HG03280 (cell line): ENCODE data around the gene CAPNS2.

Source experiments
- ATAC-seq: cut with Tn5 transposase; IDR thresholded peaks from one replicate; pipeline ENCODE4 v1.9.1; 2021; ENCODE audit warnings: mild to moderate bottlenecking, moderate library complexity; ENCODE audit not compliant: unreplicated experiment

CAPNS2 gene

DNA sequence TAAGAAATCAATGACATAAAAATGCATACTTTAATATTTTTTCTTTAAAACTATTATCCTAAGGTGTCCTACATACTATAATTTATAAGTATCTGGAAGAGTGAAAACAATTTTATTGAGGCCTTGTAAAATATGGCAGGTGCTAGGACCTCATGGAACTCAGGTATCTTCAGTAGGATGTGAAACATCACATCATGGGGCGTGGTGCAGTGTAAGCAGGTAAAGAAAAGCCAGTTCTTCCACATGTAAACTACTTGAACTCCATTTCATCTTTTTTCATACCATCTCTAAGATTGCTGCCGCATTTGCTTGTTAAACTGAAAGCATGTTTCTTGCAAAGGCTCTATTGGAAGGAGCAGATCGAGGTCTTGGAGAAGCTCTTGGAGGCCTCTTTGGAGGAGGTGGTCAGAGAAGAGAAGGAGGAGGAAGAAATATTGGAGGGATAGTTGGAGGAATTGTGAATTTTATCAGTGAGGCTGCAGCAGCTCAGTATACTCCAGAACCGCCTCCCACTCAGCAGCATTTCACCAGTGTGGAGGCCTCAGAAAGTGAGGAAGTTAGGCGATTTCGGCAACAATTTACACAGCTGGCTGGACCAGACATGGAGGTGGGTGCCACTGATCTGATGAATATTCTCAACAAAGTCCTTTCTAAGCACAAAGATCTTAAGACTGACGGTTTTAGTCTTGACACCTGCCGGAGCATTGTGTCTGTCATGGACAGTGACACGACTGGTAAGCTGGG is at the start of gene CAPNS2:
CAPNS2 (plus strand) TSS at position 253 of the 744 bp plus-strand sequence; CDS start at position 326, 73 bp downstream.
- no peak for ATAC-seq

DNA sequence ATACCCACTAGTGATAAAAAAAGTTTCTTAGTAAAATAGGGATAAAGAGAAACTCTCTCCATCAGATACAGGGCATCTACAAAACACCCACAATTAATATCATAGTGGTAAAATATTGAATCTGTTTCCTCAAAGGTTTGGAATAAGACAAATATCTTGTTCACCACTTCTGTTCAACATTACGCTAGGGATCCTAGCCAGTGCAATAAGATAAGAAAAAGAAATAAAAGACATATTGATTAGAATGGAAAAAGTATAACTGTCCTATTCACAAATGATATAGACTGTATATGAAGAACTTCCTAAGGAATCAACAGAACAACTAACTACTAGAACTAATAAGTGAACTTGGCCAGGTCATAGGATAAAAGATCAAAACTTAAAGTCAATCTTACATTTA is 44.7 kb upstream of the CAPNS2 start:
- ATAC-seq = no peak

DNA sequence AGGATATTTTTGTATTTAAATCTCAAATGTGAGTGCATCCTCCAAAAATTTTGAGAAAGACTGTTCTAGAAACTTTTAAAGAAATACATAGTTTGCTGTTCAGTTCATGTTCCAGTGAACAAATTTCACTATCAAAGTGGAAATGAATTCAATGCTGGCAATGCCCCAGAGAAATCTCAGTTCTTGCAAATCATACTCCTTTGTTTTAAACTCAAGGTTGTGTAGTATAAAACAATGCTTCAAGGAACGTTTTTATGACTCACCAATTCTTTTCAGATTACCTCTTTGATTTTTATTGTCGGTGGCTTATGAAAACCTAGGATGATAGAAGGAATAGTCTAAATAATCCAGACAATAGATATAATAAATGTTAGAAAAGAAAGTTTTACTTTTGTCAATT is 40.0 kb upstream of the CAPNS2 start:
- no peak for ATAC-seq

DNA sequence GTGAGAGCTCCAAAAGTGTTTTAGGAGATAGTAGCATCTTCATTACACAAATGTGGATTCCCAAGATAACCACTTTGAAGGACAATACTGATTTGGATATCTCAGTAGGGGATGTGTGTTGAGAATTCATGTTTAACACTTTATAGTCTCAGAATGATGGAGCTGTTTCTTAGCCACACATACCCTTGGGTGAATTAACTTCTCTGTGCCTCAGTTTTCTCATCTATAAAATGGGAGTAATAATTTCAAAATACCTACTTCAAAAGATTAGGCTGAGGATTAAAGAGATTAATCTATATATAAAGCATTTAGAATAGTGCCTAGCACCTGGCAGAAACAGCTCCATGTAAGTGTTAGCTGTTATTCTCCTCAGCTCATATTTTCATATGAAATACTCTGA is 38.6 kb upstream of the CAPNS2 start:
- ATAC-seq = no peak

DNA sequence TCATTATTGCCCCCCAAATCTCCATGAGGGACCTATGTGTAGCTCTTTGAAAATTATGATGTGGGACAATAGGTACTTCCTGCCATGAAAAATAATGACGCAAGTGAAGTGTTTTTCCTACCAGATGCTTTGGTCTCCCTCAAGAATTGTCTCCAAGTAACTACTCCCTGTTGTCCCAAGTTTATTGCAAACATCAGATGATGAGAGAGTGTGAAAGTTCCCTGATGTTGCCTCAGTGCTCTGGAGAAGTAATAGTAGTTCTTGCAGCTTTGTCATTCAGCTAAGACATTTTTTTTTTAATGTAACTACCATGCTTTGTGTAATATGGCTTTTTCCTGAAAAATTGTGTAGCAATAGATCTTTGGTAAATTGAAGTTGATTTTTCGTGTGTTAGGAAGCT is 37.5 kb upstream of the CAPNS2 start:
- ATAC-seq = no peak

DNA sequence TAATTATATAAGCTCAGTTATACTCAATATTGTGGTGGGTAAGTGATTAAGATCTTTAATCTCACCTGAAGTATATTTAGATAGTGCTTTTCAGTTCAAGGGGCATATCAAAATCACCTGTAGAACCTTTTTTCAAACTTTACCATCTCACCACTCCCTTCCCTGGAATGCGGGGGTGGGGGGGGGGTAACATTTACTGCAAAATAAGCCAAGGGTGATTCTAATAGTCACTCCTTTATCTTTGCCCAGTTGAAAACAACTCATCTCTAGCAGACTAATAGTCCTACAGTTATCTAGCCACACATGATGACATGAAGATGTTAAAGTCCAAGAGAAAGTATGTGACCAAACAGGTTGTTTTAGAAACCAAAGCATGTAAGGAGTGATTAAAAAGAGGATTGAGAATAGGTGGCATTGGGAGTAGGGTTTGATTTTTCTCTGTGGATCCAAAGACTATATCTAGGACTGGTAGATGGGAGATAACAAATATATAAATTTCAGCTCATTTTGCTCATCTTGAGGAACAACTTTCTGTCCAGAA is 36.1 kb upstream of the CAPNS2 start:
- ATAC-seq = no peak

DNA sequence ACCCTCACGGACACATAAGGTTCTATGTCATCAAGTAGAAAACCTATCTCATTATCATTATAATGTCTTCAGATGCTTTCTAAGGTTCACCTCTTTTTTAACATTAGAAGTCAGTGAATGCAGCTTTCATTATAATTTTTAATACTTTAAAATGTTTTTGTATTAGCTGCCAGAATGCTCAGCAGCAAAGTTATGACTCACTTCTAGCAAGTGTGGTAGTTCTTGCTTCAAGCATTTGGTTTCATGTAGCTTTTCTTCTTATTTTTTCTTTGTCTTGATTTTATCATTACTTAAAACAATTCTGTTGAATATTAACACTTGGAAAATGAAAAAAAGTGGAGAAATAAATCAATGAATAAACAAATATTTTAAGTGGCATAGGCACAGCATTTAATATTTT is 34.3 kb upstream of the CAPNS2 start:
- no peak for ATAC-seq

DNA sequence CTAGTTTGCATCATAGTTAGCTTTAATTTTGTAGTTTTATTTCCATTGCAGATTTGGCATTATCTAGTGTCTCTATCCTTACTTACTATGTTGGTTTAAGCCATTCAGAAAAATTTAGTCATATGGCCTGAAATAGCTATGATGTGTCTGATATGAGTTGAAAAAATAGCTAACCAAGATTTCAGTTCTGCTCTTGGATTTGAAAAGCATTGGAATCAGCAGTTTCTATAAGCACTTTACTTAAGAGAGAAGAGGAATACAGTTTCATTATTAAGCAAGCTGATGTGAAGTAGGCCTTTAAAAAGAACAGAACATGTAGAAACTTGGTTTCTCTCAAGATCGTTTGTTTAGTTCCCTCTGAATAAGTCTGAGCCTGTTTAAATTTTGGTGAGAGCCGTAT is 31.7 kb upstream of the CAPNS2 start:
- no peak for ATAC-seq

DNA sequence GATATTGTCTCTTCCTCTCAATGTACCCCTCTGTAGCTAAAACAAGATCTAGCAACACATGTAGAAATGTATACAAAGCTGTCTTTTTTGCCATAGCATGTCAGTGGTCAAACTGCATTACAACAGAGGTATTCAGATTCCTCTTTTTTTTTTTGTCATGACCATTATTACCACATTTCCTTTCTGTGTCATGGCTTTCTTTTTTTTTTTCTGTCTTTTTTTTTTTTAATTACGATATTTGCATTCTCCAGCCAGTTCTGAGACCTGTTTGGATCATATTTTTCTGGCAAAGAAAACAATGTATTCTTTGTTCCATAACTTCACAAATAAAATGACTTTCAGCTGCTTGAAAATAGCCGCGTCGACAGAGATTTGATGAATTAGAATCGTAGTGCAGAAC is 27.4 kb upstream of the CAPNS2 start:
- ATAC-seq = no peak

DNA sequence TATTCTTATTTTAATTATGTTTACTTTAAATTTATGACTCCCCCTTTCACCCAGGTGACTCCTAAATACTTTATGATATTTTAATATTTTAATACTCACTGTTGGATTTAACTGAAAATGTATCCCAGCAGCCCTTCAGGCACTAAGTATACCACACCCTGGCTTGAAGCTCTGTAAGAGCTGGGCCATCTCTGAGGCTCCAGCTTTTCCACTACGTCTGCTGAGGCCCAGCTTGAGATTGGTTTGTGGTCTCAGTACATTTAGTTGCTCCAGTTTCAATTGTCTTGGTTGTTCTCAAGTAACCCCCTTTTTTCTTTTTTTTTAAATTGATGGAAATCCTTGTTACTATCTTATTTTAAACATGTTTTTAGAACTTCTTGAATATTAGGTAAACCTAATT is 27.0 kb upstream of the CAPNS2 start:
- no peak for ATAC-seq

DNA sequence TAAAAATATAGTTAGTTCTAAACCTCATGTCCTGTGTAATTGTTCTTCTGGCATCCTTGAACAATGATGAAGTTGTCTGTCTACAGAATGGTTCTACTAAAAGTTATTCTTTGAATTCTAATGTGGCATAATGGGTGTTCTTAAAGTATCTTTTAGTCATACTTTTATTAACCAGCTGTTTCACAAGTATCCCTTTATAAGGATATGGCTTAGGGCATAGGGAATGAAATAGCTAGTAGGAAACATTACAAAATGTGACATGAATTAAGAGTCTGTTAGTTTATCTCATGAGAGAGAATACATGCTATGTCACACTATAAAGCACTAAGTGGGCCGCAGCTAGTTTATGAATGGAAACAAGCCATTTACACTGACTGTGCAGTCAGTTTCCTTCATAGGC is 26.3 kb upstream of the CAPNS2 start:
- ATAC-seq = no peak

DNA sequence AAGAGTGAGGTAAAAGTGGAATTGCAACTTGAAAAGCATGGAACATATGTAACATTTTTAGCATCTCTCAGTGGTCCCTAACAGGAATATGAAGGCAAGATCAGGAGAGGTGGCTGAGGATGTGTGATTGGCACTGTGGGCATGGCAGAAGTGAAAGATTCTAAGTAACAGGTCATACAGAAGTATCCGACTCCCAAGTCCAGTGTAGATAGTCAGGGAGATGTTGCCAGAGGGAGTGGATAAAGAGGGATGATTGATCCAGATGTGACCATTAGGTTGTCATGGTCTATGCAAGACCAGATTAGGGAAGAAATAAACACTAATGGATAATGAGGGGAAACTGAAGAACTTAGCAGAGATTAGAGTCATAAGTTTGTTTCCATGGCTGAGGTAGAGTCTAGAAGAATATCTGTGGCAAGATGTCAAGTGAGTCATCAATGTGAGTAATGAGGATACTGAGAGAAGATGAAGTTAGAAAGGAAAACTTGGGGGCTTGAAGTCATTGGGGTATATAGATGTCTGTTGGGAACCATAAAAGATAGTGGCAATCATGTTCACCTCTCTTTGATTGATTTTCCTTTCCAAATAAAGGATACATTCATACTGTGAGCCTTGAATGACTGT is 23.9 kb upstream of the CAPNS2 start:
- ATAC-seq = no peak

DNA sequence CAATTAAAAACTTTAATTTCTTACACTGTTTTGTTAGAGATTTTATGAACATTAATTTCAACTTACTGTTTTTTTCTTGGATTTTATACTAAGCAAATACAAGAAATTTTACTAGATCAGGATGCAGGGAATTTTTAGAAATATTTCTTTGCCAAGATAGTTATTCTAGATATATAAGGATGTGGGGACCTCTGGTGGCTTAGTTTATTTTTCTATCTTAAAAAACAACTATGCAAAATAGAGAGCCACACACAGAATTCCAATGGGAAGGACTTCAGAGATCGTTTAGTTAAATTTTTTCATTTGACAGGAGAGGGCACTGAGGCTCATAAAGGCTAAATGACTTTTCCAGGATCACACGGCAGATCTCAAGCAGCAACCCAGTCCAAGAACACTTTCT is 23.0 kb upstream of the CAPNS2 start:
- no peak for ATAC-seq

DNA sequence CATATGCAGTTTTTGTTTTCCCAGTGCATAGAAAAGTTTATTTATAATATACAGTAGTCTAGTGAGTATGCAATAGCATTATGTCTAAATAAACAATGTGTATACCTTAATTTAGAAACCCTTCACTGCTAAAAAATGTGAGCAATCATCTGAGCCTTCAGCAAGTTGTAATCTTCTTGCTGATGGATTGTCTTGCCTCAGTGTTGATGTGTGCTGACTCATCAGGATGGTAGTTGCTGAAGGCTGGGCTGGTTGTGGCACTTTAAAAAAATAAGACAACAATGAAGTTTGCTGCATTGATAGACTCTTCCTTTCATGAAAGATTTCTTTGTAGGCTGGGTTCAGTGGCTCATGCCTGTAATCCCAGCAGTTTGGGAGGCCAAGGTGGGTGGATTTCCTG is 13.9 kb upstream of the CAPNS2 start:
- ATAC-seq = no peak

DNA sequence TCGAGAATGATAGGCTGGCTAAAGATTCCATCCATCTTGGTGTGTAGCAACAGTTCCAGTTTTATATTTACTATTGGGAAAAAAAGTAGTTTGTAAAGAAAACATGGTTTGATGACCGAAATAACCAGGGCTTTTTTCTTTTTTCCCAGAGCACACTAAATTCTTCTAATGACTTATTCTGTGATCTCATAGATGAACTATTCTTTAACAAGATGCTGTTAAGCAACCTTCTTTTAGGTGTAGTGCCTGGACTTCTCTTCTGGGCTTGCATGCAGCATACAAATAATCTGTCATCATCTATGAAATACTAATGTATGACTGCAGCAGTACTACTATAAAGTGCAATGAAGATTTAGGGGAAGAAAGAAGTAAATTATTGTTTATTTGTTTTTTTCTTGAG is 11.0 kb upstream of the CAPNS2 start:
- no peak for ATAC-seq

DNA sequence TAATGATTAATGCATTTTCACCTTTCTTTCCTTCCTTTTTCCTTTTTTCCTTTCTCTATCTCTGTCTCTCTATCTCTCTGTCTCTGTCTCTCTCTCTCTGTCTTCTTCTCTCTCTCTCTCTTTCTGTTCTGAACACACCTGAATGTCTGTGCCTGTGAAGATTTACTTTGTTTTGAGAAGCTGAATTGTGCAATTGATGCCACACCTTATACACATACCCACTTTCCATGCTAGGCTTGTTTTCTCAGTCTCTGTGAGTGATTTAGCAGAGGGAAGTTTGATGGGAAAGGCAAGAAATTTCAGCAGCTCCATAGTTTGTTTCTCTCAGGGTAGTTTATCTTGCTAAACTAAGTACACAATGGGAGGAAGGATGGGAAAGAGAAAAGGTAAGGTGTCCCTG is 9.3 kb upstream of the CAPNS2 start:
- ATAC-seq = no peak

DNA sequence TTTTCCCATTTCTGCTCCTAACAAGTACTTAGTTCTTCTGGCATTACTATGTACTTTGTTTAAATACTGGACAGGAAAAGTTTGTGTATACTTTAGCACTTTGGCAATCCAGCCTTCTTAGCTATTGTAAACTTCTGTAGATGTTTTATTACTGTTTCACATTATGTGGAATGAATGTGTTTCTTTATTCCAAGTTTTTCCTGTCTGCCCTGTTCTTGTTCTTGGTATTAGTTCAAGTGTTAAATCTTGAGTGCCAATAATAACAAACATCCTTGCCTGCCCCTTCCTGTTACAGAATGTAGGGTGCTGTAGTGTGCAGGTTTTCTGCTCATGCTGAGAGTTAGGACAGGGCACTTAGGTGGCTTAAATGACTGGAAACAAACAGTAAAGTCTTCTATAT is 7.3 kb upstream of the CAPNS2 start:
- ATAC-seq = no peak

DNA sequence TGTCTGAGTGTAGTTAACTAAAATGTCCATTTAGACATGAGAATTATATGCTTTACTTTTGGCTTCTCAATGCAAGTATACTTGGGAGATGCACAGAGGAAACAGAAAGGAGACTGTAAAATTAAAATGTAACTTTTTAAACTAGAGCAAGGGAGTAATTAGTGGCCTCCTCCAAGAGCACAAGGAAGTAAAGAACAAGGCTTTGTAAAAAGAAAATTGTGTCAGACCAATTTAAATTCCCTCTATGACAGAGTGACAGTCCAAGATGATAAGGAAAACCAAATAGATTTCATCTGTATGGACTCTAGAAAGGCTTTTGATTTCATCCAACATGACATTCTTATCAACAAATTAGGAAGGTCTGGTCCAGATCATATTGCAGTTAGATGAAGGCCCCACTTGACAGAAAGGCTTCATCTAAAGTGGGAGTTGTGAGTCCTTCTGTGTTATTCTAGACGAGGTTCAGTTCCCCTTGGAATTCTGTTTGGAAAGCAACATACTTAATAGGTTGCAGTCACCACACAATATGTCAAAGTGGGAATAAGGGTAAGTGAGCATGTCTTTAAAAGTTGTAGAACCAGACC is 6.5 kb upstream of the CAPNS2 start:
- no peak for ATAC-seq

DNA sequence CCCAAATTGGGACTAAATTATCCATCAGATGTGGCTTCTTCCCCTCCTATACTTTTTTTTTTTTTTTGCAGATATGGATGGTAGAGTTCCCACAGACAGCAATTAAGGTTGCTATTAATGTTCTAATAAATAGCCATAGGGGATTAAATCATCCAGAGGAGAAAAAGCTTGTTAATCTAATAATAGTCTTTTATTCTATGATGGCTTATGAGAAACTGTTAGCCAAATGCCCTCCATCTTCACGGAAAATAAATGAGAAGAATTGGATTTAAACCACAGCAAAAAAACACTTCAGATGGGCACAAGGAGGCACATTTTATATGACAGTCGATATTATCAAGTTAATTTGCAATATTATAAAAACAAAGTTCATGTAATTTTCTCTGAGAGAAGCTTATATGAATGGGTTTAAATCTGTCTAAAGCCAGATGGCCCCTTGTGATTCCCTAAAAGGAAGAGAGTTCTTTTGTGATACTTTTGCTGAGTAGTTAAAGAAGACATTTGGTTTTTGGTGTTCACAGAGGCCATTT is 5.1 kb upstream of the CAPNS2 start:
- no peak for ATAC-seq

DNA sequence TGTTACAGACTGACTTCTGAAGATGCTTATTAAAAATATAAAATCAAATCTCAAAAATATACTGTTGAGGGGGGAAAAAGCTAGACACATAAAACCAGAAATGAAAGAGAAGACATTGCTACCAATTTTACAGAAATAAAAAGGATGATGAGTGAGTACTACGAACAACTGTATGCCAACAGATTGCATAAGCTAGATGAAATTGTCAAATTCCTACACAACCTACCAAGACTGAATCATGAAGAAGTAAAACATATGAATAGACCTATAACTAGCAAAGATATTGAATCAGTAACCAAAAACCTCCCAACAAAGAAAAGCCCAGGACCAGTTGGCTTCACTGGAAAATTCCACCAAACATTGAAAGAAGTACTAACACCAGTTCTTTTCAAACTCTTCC is 3.5 kb upstream of the CAPNS2 start:
- ATAC-seq = no peak

DNA sequence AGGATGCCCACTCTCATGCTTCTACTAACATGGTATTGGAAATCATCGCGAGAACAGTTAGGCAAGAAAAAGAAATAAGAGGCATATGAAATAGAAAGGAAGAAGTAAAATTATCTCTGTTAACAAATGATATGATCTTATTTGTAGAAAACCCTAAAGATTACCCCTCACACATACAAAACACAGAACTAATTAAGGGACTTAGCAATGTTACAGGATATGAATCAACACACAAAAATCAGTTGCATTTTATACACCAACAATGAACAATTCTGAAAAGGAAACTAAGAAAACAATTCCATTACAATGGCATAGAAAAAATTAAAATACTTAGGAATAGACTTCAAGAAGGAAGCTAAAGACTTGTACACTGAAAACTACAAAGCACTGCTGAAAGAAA is 2.7 kb upstream of the CAPNS2 start:
- no peak for ATAC-seq

DNA sequence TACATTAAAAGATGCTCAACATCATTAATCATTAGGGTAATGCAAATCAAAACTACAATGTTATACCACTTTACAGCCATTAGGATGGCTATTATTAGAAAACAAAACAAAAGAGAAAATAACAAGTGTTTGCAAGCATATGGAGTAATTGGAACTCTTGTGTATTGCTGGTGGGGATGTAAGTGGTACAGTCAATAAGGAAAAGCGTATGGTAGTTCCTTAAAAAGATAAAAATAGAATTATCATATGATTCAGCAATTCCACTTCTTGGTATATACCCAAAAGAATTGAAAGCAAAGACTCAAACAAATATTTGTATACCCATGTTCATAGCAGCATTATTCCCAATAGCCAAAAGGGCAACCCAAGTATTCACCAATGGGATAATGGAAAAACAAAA is 1.4 kb upstream of the CAPNS2 start:
- no peak for ATAC-seq
